Natural killer cell (primary cell): ENCODE data around the gene AFAP1. TPM values are rescaled to one million over a fixed set of nuclear protein-coding genes. Genes with fewer than 3 reads are reported as not detected.

Source experiments
- ATAC-seq, 3 donors: fragments of 150-1000 bp in 2 of 3; fragments of 200-7000 bp in 1 of 3; cut with Tn5 transposase; 1 replicate in 1 of 3; 2 replicates in 2 of 3; pipeline ENCODE4 v1.10.0; 2021; ENCODE audit warnings: mild to moderate bottlenecking in 2 of 3, moderate library complexity in 2 of 3
- DNase-seq, 2 donors: peaks; one replicate each; pipeline versions ENCODE4 v3.0.0 to v3.0.0-alpha.2; 2013 to 2021; ENCODE audit warnings: mixed read lengths in 1 of 2
- H3K27ac ChIP-seq: one replicate; pipeline ENCODE4 v1.5.1; 2013; ENCODE audit warnings: mild to moderate bottlenecking, low read length
- H3K27me3 ChIP-seq: one replicate; pipeline ENCODE4 v1.6.1; 2013; ENCODE audit warnings: low read length; ENCODE audit not compliant: control insufficient read depth, insufficient read depth
- H3K36me3 ChIP-seq: one replicate; pipeline ENCODE4 v1.6.1; 2013; ENCODE audit warnings: low read length; ENCODE audit not compliant: control insufficient read depth, insufficient read depth
- H3K4me1 ChIP-seq: one replicate; pipeline ENCODE4 v1.6.1; 2013; ENCODE audit warnings: low read length; ENCODE audit not compliant: control insufficient read depth, insufficient read depth
- H3K4me3 ChIP-seq: one replicate; pipeline ENCODE4 v1.5.1; 2013; ENCODE audit warnings: low read length
- H3K9me3 ChIP-seq: one replicate; pipeline ENCODE4 v1.6.1; 2013; ENCODE audit warnings: low read length; ENCODE audit not compliant: control insufficient read depth, insufficient read depth
- H3K27ac Mint-ChIP-seq, 2 donors: one replicate each; pipeline ENCODE4 v1.8.0; 2022; ENCODE audit warnings: mild to moderate bottlenecking in 2 of 2, mixed read lengths in 2 of 2, moderate library complexity in 1 of 2
- H3K27me3 Mint-ChIP-seq, 2 donors: one replicate each; pipeline ENCODE4 v1.8.0; 2022; ENCODE audit warnings: low read depth in 2 of 2, mixed read lengths in 2 of 2
- H3K36me3 Mint-ChIP-seq: one replicate; pipeline ENCODE4 v1.8.0; 2022; ENCODE audit warnings: mixed read lengths
- H3K4me1 Mint-ChIP-seq, 2 donors: one replicate each; pipeline ENCODE4 v1.8.0; 2022; ENCODE audit warnings: mixed read lengths in 2 of 2
- H3K4me3 Mint-ChIP-seq: one replicate; pipeline ENCODE4 v1.8.0; 2022; ENCODE audit warnings: mild to moderate bottlenecking, moderate library complexity, mixed read lengths
- H3K9me3 Mint-ChIP-seq, 2 donors: one replicate each; pipeline ENCODE4 v1.8.0; 2022; ENCODE audit warnings: mixed read lengths in 2 of 2
- WGBS: methylation state at CpG from one replicate; pipeline ENCODE4 v1.1.7; 2013; ENCODE audit warnings: missing lambda C conversion rate; ENCODE audit not compliant: insufficient coverage; 5-methylcytosine and 5-hydroxymethylcytosine counted together
- intact Hi-C: fragments of 100-400 bp; cut with micrococcal nuclease; formaldehyde crosslinking; loops from one replicate; pipeline ENCODE4 v1.14.2; 2022
- total RNA-seq, 4 donors: library from RNA; stranded (reverse); fragments of 120-200 nt in 1 of 4; gene quantifications; one replicate each; pipeline versions ENCODE4 v1.2.3 to v1.2.4, GENCODE V29; 2013 to 2022
- TF ChIP-seq, protein P1 (sequence below): fragments of 200-600 bp; IDR thresholded peaks from one replicate; pipeline ENCODE4 v1.8.0; 2022; ENCODE audit warnings: antibody characterized with exemption

Gene AFAP1
- total RNA-seq, 3 donors from 2014 or later (not counting 1 experiment from before 2014, with no cell fraction given): 4.9 to 12.5 (median 9.5) TPM

DNA sequence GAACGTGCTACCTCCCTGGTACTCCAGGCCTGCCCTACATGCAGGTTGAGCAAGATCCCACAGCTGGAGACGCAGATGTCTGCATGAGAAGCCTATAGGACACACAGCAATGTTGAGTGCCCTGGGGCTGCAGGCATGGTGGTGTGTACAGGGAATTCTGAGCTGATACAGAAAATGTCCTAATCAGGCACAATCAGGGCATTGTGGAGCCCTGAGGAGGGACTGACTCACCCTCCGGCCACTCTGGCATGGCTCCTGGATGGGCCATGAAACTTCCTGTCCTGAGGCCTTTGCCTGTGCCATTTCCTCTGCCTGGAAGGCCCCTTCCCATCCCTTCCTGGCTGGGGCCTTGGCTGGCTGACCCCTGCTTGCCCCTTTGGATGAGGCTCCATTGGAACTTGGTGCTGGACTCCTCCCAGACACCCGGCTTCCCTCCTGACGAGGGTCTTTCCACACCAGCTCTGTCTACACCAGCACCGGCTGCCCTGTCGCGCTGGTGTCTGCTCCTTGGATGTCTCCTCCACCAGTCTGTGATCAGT, 16.7 kb upstream of the AFAP1 start:
- intact Hi-C loops: no loop called here
- peaks cover 11% of the 10 kb centered on the region in 2 donors for H3K4me1 Mint-ChIP-seq
- no peaks in the 10 kb centered on the region for H3K9me3 Mint-ChIP-seq
- no peaks in the 10 kb centered on the region for H3K9me3 ChIP-seq
- DNase-seq: no peak
- no peak overlapping the region for H3K27ac ChIP-seq
- peaks cover 6 to 19% of the 10 kb centered on the region in 2 donors for H3K27me3 Mint-ChIP-seq
- WGBS: 56% methylated on average over 8 of the region's 8 CpGs
- no peaks in the 10 kb centered on the region for H3K27me3 ChIP-seq
- TF ChIP-seq, protein P1, sequence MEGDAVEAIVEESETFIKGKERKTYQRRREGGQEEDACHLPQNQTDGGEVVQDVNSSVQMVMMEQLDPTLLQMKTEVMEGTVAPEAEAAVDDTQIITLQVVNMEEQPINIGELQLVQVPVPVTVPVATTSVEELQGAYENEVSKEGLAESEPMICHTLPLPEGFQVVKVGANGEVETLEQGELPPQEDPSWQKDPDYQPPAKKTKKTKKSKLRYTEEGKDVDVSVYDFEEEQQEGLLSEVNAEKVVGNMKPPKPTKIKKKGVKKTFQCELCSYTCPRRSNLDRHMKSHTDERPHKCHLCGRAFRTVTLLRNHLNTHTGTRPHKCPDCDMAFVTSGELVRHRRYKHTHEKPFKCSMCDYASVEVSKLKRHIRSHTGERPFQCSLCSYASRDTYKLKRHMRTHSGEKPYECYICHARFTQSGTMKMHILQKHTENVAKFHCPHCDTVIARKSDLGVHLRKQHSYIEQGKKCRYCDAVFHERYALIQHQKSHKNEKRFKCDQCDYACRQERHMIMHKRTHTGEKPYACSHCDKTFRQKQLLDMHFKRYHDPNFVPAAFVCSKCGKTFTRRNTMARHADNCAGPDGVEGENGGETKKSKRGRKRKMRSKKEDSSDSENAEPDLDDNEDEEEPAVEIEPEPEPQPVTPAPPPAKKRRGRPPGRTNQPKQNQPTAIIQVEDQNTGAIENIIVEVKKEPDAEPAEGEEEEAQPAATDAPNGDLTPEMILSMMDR: no peak
- peaks cover 13% of the 10 kb centered on the region for H3K4me1 ChIP-seq
- ATAC-seq: no peak
- no peak overlapping the region for H3K4me3 ChIP-seq
- H3K27ac Mint-ChIP-seq: no peak overlapping the region
- no peaks in the 10 kb centered on the region for H3K36me3 Mint-ChIP-seq
- no peaks in the 10 kb centered on the region for H3K36me3 ChIP-seq
- H3K4me3 Mint-ChIP-seq: no peak overlapping the region

DNA sequence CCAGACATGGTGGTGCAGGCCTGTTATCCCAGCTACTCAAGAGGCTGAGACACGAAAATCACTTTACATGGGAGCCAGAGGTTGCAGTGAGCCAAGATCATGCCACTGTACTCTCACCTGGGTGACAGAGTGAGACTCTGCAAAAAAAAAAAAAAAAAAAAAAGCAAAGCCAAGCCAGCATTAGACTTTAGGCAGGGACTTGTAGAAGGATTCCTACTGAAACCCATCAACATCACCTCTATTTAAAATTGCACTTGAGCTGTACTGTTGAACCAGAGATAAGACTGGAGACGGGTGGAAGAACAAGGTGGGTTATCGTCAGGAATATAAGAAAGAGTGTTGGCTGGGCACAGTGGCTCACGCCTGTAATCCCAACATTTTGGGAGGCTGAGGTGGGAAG, 15.7 kb upstream of the AFAP1 start:
- Mint-ChIP-seq H3K27me3 (peaks cover 6 to 19% of the 10 kb centered on the region in 2 donors), H3K36me3 (no peaks in the 10 kb centered on the region), H3K4me1 (peaks cover 1% of the 10 kb centered on the region in 2 donors), H3K9me3 (no peaks in the 10 kb centered on the region), H3K4me3 (no peak overlapping the region), H3K27ac (no peak overlapping the region)
- Histone ChIP-seq H3K27ac (no peak overlapping the region), H3K4me3 (no peak overlapping the region), H3K4me1 (peaks cover 4% of the 10 kb centered on the region), H3K27me3 (no peaks in the 10 kb centered on the region), H3K36me3 (no peaks in the 10 kb centered on the region), H3K9me3 (no peaks in the 10 kb centered on the region)
- ATAC-seq (no peak), DNase-seq (no peak)
- intact Hi-C loops: no loop called here
- 88% methylated on average over 4 of the region's 4 CpGs for WGBS
- TF ChIP-seq, protein P1: no peak

DNA sequence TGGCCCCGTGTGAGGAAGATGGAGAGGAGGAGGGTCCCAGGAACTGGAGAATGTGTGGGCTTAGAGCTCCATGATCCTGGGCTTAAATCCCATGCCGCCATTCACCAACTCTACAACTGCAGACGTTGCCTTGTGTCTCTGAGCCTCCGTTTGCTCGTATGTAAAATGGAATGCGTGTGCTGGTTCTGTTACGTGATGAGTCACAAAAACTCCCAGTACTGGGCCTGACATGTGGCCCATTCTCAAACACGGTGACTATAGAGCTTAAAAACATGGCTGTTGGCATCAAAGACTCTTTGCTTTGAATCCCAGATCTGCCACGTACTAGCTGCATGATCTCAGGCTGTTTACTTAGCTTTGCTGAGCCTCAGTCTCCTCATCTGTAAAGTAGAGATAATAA, 13.0 kb upstream of the AFAP1 start:
- no peaks in the 10 kb centered on the region for H3K36me3 ChIP-seq
- no peak overlapping the region for H3K27ac ChIP-seq
- intact Hi-C loops: no loop called here
- peaks cover 0 to 11% of the 10 kb centered on the region in 2 donors for H3K4me1 Mint-ChIP-seq
- no peak for ATAC-seq
- H3K4me1 ChIP-seq: no peaks in the 10 kb centered on the region
- H3K27me3 ChIP-seq: no peaks in the 10 kb centered on the region
- no peak for DNase-seq
- no peak overlapping the region for H3K4me3 ChIP-seq
- TF ChIP-seq, protein P1: no peak
- no peaks in the 10 kb centered on the region for H3K36me3 Mint-ChIP-seq
- peaks cover 17 to 20% of the 10 kb centered on the region in 2 donors for H3K27me3 Mint-ChIP-seq
- no peaks in the 10 kb centered on the region for H3K9me3 Mint-ChIP-seq
- no peaks in the 10 kb centered on the region for H3K9me3 ChIP-seq
- H3K27ac Mint-ChIP-seq: no peak overlapping the region
- whole genome bisulfite sequencing: 93% methylated on average over 9 of the region's 9 CpGs
- H3K4me3 Mint-ChIP-seq: no peak overlapping the region
